ENCODE data around the gene COLEC12.

Gene COLEC12

DNA sequence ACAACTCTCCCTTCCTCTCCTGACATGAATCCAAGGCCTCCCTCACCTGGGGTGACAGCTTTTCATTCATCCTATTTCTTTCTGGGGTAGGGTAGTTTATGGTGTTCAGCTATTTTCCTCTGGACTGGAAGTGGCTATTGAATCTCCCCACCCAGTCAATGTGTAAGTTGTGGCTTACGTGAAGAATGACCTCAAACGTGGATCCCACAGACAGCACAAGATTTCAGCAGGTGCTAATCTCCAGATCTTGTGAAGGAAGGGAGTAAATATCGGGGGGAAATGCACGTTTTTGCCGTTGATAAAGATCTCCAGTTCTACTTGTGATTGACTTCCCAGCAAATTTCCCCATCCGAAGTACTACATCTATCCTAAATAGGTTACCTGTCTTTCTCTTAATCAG lies 161.3 kb downstream of the COLEC12 start:
- no peak for DNase-seq (ENCODE audit: low spot score)
- TF ChIP-seq, protein P1, sequence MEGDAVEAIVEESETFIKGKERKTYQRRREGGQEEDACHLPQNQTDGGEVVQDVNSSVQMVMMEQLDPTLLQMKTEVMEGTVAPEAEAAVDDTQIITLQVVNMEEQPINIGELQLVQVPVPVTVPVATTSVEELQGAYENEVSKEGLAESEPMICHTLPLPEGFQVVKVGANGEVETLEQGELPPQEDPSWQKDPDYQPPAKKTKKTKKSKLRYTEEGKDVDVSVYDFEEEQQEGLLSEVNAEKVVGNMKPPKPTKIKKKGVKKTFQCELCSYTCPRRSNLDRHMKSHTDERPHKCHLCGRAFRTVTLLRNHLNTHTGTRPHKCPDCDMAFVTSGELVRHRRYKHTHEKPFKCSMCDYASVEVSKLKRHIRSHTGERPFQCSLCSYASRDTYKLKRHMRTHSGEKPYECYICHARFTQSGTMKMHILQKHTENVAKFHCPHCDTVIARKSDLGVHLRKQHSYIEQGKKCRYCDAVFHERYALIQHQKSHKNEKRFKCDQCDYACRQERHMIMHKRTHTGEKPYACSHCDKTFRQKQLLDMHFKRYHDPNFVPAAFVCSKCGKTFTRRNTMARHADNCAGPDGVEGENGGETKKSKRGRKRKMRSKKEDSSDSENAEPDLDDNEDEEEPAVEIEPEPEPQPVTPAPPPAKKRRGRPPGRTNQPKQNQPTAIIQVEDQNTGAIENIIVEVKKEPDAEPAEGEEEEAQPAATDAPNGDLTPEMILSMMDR (IDR thresholded peaks at IDR 0.05): no peak
- Histone ChIP-seq H3K27ac (no peak overlapping the region), H3K4me3 (no peak overlapping the region)

DNA sequence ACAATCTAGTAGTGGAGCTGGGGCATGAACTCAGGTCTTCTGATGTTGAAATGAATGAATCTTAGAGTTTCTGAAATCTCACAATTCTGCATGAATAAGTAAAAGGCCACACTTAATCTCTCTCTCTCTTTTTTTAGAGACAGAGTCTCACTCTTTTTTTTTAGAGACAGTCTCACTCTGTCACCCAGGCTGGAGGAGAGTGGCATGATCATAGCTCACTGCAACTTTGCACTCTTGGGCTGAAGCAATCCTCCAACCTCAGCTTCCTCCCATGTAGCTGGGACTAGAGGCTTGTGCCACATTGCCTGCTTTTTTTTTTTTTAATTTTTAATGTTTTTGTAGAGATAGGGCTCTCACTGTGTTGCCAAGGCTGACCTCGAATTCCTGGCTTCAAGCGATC lies 163.8 kb downstream of the COLEC12 start:
- DNase-seq (ENCODE audit: low spot score): no peak
- Histone ChIP-seq H3K4me3 (no peak overlapping the region), H3K27ac (no peak overlapping the region)
- TF ChIP-seq, protein P1 (IDR thresholded peaks at IDR 0.05): no peak

DNA sequence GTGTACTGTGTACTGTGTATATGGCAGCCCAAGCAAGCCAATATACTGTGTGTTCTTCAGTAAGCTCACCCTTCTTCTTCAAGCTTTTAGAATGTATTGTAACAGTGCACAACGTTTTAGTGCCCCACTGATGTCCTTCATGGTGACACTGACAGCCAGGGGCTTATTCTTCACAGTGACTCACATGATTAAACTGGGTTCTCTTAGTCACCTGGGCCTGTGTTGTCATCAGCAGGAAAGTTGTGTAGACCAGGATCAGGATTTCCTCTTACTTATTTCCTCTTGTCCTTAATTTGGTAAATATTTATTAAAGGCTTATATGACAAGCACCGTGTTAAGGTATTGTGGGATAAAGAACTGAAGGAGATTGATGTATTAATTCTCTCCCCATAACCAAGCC lies 164.8 kb downstream of the COLEC12 start:
- H3K4me3 ChIP-seq: no peak overlapping the region
- no peak for DNase-seq (ENCODE audit: low spot score)
- TF ChIP-seq, protein P1 (IDR thresholded peaks at IDR 0.05): no peak
- H3K27ac ChIP-seq: no peak overlapping the region

DNA sequence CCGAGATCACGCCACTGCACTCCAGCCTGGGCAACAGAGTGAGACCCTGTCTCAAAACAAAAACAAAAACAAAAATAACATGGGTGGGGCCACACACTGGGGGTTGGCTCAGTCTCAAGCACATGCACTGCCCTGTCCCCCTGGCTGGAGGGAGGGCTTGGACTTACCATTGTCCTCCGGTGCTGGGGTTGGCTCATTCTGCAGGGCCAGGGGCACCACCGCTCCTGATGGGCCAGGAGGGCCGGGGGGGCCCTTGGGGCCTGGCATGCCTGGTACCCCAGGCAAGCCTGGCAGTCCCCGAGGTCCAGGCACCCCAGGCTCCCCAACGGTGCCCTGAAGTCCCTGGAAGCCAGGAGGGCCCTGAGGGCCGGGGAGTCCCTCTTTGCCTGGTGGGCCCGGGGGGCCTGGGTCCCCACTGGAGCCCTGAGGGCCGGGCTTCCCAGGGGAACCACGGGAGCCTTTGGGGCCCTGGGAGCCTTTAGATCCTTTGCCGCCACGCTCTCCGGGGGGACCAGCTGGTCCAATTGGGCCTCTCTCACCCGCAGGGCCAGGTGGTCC lies 165.8 kb downstream of the COLEC12 start:
- DNase-seq (ENCODE audit: low spot score): no peak
- H3K4me3 ChIP-seq: no peak overlapping the region
- H3K27ac ChIP-seq: no peak overlapping the region
- TF ChIP-seq, protein P1 (IDR thresholded peaks at IDR 0.05): no peak

DNA sequence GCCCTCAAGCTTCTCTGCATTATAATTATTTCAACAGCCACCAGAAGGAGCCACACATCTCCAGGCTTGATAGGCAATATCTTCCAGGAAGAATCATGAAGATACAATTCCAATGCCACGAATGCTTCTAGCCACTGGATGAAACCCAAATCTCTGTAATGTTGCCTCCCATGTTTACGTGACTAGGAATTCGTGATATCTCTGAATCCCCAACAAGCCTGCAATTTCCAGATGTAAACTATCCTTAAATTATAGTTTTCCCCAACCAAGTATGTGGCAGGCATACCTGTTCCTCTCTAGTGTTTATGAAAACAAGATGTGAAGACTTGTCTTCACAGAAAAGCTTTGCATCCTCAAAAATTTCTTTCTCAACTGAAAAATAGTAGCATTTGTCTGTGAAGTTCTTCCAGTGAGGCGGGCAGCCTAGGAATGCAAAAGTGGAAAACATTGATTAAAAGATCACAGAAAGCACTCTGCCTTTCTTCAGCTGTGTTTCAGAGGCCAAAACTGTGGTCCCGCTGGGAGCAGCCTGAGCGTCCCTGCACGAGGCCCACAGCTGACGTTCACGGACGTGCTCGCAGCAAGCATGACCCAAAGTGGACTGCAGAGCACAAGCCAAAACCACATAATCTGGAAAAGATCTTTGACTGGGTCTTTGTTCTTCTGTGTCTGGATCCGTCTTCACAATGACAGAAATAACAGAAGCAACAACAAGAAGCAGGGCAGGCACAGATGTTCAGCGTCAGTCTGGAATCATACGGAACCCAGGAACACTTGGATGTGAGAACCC lies 167.6 kb downstream of the COLEC12 start:
- TF ChIP-seq, protein P1 (IDR thresholded peaks at IDR 0.05): no peak
- no peak for DNase-seq (ENCODE audit: low spot score)
- H3K27ac ChIP-seq: peak overlapping the region in 1 of 2 donors; percentile 41
- no peak overlapping the region for H3K4me3 ChIP-seq

DNA sequence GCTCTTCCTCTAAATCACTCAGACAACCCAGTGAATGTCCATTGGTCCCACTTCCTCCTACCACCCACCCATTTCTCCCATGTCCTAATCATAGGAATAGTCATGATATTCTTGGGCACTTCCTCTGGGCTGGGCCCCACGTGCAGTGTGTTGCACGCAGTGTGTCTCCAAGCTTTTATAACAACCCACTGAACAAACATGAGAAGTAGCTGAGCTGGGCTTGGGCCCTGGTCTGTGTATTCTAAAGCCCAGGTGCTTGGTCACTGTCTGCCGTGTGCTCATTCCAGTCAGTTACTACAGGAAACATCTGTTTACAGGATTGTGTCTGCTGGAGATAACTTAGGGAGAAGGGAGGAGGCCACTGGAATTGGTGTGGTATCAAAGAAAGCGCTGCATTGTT lies 168.5 kb downstream of the COLEC12 start:
- TF ChIP-seq, protein P1 (IDR thresholded peaks at IDR 0.05): no peak
- Histone ChIP-seq H3K4me3 (no peak overlapping the region), H3K27ac (peak overlapping the region in 1 of 2 donors; percentile 41)
- no peak for DNase-seq (ENCODE audit: low spot score)

All from coronary artery (tissue), 2 donors.